GM18868 (cell line): ENCODE data around the gene ZBTB46.

Experiments
- ATAC-seq: cut with Tn5 transposase; IDR thresholded peaks from one replicate; pipeline ENCODE4 v1.9.1; 2021; ENCODE audit warnings: mild to moderate bottlenecking, moderate library complexity; ENCODE audit not compliant: unreplicated experiment

ZBTB46 gene

GRCh38 chr20:63840405-63840828 lies 9.4 kb upstream of the ZBTB46 start:
- no peak for ATAC-seq

- ATAC-seq = no peak
Observed at GRCh38 chr20:63839620-63840019, 8.6 kb upstream of the ZBTB46 start.

DNA sequence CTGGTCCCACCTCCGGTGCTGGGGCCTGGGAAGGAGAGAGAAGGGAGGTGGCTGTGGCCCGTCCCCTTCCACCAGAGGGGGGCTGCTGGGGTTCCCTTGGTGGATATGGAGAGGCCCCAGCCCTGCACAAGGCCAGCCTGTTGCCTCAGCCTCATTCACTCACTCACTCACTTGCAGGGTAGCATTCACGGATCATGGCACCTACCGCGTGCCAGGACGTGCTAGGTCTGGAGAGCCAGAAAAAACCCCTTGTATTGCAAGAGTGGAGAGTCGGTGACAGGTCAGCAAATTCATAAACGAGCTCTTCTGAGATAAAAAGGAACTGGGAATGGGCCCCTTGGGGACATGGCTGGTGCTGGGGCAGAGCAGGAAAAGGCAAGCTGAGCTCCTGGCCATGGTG lies 6.4 kb upstream of the ZBTB46 start:
- no peak for ATAC-seq

GRCh38 chr20:63836458-63837344 lies 5.6 kb upstream of the ZBTB46 start:
- ATAC-seq = no peak

GRCh38 chr20:63835021-63835858 lies 4.2 kb upstream of the ZBTB46 start:
- no peak for ATAC-seq

- no peak for ATAC-seq
Observed at GRCh38 chr20:63834491-63834880, 3.4 kb upstream of the ZBTB46 start.

DNA sequence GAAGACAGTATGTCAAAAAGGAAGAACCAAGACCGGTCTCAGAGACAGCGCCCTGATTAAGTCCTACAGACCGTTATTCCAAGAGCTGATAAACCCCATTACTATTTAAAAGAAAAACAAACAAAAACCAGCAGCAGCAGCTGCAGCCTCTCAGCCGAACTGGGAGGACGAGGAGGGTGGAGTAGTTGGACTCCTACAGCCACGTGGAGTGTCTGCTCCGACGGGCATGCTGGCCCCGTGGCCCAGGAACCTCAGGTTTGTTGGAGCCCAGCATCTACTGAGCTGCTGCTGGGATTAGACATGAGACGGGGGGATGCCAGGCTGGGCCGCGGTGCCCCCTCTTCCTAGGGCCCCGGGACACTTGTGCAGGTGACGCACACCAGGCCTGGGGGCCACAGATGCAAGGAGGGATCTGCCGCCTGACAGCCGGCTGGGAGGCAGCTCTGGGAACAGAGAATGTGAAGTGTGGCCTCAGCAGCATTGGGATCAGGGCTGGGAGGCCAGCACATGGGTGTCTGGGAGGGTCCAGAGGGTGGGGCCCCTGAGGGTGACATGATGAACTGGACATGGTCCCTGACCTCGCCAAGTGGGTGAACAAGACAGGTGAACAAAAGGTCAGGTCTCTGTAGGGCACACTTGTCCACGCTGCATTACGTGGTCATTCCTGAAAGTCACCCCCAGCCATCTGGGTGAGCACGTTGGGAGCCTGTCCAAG lies 2.9 kb upstream of the ZBTB46 start:
- ATAC-seq = no peak

DNA sequence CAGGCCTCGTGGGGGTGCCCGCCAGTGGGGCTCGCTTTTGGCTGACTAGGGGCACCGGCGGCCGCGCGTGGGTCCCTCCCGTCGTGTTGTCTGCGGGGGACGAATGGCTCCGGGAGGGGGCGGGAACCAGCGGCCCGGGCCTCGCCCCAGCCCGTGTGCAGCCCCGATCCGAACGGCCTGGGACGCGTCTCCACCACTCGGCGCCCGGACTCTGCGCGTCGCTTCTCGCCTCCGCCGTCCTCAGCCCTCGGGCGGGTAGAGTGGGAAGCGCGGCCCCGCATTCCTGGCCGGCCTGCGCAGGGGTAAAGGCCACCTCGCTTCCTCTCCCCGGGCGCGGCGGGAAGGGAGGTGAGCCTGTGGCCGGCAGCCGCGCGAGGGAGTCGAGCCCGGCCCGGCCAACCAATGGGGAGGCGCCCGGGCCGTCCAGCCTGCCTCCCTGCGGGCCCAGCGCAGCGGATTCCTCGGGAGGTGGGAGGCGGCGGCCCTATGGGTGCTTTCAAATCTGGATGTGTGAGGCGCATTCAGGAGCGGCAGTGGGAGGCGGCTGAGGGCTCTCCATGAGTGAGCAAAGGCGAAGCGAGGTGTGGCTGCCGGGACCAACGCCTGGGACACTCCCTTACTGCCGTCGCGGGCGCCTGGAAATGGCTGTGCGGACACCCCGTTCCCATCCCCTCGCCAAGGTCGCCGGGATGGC lies 1.1 kb upstream of the ZBTB46 start:
- ATAC-seq = no peak

DNA sequence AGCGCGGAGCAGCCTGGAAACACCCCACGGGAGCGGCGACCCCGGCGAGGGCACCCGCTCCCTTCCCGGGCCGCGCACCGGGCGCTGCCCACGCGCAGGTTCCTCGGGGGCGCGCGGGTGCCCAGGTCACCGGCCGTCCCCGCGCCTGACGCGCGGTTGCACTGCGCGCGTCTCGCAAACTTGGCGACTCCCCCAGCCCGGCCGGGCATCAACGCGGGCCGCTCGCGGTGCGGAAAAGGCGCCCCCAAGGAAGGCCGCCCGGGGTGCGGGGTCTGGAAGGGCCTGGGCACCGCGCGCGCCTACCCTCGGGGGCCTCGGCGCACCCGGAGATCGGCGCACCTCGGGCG lies 555 bp upstream of the ZBTB46 start:
- ATAC-seq = no peak

DNA sequence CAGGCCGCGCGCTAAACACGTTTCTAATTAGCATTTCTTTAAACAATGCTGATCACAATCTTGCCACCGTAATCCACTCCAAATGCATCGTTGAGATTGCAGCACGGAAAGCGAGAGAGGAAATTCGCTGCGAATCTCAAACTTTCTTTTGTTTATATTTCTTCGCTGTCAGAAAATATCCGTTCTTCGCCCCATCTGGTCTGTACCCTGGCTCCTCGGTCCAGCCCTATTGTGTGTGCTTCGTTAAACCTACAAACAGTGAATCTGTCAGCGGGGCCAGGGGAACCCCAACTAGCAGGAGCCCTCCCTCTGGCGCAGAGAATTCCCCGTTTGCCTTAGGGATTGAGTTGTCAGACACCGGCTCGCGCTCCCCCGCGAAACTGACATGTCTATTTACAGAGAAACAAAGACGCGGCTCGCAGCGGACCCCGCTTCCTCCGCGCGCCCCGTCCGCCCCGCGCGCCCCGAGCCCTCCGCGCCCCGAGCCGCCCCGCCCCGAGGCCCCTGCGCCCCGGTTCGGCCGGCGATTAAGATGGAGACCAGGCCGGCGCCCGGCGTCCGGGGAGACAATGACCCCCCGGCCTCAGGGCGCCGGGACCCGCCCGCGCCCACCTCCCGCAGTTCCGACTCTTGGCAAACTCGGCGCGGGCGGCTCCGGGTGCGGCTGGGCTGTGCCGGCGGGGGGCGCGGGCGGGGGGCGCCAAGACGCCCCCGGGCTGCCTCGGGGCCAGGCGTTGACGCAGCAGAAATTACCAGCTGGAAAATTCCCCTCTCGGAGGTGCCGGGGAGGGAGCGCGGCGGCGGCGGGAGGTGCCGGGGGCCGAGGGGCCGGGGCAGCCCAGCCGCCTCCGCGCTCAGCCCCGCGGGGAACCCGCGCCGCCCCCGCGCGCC lies 874 bp downstream of the ZBTB46 start:
- ATAC-seq = no peak

GRCh38 chr20:63829603-63829944 lies 1.5 kb downstream of the ZBTB46 start:
- ATAC-seq = no peak

DNA sequence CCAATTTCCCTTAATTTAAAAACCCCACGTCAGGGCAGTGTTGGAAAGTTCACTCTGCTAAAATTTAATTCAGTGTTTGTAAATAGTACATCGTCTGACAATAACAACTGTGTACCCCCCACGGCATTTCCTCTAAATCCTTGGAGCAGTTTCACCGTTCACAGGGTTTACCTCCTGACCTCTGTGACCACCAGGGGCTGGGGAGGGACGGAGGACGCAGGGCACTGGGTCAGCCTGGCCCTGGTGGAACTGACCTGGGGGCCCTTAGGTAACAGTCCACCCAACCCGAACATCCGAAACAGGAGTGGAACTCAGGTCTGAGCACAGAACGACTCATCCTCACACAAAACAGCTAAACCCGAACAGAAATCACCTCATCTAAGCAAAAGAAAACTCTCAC lies 2.1 kb downstream of the ZBTB46 start:
- ATAC-seq = no peak

GRCh38 chr20:63828545-63828944 lies 2.5 kb downstream of the ZBTB46 start:
- ATAC-seq = no peak

- ATAC-seq = no peak
Observed at GRCh38 chr20:63828124-63828523, 2.9 kb downstream of the ZBTB46 start.

DNA sequence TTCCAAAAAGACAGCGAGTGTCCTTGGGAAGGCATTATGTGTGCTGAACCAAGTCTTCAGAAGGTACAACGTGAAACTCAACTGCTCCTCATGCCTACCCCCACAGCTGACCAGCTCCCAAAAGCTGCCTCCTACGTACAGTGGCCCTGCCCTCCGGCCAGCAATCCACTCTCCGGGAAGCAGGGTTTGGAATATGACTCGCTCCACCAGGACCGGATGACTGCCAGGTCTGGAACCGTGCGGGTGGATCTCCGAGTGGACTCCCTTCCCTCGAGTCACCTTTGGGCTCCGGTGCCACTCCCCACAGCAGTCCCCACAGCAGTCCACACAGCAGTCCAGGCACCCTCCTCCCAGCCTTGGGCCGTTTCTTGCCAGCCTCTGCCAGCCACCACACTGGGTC lies 4.3 kb downstream of the ZBTB46 start:
- ATAC-seq = no peak

DNA sequence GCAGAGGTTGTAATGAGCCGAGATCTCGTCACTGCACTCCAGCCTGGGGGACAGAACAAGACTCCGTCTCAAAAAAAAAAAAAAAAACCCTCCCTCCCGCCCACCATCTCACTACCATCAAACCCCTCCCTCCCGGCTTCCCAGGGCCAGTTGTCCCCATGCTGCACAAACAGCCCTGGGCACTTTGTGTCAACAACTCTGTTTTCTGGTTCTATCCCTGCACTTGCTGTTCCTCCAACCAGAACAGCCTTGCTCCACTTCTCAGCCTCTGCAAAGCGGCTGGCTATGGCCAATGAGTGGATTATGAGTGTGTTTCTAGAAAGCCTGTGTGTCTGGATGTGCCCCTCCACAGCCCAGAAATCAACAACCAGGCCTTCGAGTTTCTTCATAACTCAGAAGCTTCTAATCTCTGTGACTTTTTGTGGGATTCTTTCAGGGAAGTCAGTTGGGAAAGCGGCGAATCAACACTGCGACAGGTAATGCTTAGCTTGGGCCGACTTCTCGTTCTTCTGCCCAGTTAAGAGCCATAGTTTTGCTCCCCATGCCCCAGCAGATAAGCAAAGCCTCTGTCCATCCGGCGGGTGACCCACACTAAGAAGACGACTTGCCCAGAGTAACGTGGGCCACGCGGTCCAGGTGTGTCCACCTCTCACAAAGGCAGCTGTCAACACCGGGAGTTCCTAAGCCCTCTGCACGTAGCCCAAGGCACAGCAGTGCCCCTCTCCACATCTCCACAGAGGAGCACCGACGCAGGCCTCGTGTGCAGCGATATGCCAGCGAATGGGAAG lies 5.5 kb downstream of the ZBTB46 start:
- no peak for ATAC-seq

DNA sequence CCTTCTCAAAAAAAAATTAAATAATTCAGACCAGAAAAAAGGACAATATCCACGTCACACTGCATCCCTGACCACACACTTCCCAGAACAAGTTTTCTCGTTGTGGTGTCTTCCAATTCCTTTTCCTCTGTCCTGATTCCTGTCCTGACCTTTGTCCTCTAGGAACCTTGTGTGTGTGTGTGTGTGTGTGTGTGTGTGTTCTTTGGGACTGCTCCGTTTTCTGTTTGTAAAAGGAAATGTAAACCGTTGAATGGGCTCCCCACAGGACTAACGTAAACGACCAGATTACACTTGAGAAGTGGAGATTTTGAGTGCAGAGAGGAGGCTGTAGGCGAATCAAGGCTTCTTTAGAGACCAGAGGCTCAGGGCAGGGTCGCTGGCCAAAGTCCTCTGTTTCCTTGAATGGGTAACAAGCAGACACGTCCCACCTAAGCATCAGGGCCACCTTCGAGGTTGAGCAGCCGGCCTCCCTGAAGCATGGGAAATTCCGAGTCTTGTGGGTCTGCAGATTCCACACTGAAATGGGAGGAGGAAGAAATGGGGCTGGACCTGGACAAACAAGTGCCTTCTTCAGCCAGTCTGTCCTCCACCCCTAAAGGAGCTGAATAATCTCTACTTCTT lies 7.3 kb downstream of the ZBTB46 start:
- ATAC-seq = no peak

GRCh38 chr20:63822276-63822696 lies 8.8 kb downstream of the ZBTB46 start:
- ATAC-seq = no peak

GRCh38 chr20:63821811-63822210 lies 9.3 kb downstream of the ZBTB46 start:
- ATAC-seq = no peak
